ENCODE results near the gene ADM. TPM values are rescaled to one million over a fixed set of nuclear protein-coding genes. Genes with fewer than 3 reads are reported as not detected.

ADM gene
- total RNA-seq, 4 donors from 2014 or later = 234 to 350 (median 298) TPM

DNA sequence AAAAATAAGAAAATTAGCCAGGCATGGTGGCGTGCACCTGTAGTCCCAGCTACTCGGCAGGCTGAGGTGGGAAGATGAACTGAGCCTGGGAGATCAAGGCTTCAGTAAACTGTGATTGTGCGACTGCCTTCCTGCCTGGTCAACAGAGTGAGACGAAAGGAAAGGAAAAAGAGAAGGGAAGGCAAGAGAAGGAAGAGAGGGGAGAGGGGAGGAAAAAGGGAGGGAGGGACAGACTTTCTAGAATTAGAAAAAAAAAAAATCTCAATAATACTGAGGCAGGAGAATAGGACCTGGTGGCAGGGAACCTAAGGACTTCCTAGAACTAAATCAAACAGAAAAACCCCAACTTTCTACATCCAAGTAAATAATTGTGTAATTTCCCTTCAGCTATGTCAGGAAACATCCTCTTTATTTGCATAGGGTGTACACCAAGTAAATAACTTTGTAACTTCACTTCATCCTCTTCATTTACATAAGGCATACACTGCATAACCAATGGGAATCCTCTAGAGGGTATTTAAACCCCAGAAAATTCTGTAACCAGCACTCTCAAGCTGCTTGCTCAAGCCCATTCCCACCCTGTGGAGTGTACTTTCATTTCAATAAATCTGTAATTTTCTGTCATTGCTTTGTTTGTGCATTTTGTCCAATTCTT is 19.6 kb upstream of the ADM start:
- TF ChIP-seq, protein P1, sequence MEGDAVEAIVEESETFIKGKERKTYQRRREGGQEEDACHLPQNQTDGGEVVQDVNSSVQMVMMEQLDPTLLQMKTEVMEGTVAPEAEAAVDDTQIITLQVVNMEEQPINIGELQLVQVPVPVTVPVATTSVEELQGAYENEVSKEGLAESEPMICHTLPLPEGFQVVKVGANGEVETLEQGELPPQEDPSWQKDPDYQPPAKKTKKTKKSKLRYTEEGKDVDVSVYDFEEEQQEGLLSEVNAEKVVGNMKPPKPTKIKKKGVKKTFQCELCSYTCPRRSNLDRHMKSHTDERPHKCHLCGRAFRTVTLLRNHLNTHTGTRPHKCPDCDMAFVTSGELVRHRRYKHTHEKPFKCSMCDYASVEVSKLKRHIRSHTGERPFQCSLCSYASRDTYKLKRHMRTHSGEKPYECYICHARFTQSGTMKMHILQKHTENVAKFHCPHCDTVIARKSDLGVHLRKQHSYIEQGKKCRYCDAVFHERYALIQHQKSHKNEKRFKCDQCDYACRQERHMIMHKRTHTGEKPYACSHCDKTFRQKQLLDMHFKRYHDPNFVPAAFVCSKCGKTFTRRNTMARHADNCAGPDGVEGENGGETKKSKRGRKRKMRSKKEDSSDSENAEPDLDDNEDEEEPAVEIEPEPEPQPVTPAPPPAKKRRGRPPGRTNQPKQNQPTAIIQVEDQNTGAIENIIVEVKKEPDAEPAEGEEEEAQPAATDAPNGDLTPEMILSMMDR (IDR thresholded peaks at IDR 0.05; ENCODE audit: low read depth) = no peak

DNA sequence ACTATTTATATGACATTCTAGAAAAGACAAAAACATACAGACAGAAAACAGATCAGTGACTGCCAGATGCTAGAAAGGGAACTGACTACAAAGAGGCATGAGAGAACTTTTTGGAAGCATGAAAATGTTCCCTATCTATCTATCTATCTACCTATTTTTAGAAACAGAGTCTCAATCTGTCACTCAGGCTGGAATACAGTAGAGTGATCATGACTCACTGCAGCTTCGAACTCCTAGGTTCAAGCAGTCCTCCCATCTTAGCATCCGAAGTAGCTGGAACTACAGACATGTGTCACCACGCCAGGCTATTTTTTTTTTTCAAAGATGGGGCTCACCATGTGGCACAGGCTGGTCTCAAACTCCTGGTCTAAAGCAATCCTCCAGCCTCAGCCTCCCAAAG is 17.7 kb upstream of the ADM start:
- TF ChIP-seq, protein P1 (IDR thresholded peaks at IDR 0.05; ENCODE audit: low read depth) = no peak

DNA sequence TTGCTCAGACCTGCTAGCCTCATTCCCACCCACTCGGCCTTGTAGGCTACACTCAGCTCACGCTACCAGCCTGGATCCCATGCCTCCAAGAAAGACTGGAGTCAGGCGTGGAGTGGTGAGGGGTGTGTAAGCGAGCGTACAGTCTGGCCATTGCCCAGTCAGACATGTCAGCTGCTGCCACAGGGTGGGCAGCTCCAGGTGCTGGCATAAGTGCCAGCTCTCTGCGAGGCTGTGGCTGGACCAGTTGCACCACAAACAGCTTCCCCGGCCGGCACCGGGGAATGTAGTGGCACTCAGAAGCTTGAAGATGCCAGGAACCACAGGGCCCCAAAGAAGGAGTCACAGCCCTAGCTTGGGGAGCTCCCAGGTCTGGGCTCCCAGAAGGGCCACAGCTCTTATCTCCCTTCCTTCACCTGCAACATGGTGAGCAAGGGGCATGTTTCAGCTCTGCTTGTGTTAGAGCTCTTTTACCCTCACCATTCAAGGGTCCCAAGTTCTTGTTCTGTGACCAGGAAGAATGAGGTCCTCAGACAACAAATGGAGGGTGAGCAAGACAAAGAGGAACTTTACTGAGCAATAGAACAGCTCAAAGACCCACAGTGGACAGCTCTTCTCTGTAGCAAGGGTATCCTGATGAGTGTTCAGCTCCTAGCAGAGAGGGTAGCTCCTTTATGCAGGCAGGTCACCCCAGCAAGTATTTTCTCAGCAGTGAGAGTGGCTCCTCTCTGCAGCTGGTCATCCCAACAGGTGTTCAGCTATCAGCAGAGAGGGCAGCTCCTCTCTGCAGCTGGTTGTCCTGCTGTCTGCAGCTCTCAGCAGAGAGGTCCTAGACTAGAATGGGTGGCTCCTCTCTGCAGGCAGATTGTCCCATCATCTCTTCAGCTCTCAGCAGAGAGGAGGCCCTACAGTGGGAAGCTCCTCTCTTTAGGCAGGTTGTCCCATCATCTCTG is 16.8 kb upstream of the ADM start:
- TF ChIP-seq, protein P1 (IDR thresholded peaks at IDR 0.05; ENCODE audit: low read depth) = no peak

- TF ChIP-seq, protein P1 (IDR thresholded peaks at IDR 0.05; ENCODE audit: low read depth) = no peak
Measured at GRCh38 chr11:10288881-10289764, 15.8 kb upstream of the ADM start.

DNA sequence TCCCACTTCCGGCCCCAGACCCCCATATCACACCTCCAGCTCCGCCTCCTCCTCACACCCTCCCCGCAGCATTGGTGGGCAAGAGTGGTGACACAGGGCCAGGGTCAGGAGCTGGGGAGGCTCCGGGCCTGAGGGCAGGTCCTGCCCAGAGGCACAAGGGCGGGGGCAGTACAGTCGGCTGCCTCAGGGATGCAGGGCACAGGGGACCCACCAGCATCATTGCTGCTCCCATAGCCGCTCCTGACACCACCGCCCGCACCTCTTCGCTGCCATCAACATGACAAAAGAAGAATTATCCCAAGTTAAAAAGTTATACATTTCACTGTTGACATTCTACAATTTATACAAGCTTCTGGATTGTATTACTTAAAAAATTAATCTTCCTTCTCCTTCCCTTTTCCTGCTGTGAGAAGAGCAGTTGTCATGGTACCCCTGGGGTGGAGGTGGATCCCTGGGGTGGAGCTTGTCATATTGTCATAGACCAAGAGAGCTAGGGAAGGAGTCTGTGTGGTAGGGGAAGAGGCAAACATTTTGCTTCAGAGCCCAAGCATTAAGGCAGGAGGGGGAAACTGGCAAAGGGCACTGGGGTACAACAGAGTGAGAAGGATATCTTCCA is 15.0 kb upstream of the ADM start:
- TF ChIP-seq, protein P1 (IDR thresholded peaks at IDR 0.05; ENCODE audit: low read depth) = no peak

GRCh38 chr11:10291801-10292638 is 12.9 kb upstream of the ADM start:
- TF ChIP-seq, protein P1 (IDR thresholded peaks at IDR 0.05; ENCODE audit: low read depth) = no peak
